ENCODE measurements around the gene DYNC1LI2. TPM values are rescaled to one million over a fixed set of nuclear protein-coding genes. Genes with fewer than 3 reads are reported as not detected.
A peak's percentile ranks its signal among the peaks of the same experiment; 100 is the strongest.
"Not testable (repeated sequence)": the region's sequence is repeated elsewhere in the genome, so short reads cannot be mapped to it uniquely, and the experiment has no call there.

The DYNC1LI2 gene
- total RNA-seq, 1 experiment from 2014 or later = 132 TPM

DNA sequence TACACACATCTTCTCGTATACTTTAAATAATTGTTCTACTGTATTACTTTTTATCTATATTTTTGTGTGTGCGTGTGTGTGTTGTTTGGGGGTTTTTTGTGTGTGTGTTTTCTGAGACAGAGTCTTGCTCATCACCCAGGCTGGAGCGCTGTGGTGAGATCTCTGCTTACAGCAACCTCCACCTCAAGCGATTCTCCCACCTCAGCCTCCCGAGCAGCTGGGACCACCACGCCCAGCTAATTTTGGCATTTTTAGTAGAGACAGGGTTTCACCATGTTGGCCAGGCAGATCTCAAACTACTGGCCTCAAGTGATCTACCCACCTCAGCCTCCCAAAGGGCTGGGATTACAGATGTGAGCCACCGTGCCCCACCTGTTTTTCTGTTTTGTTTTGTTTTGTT, 53.4 kb downstream of the DYNC1LI2 start:
- DNase-seq (ENCODE audit: extremely low read depth, low read depth) = no peak

- DNase-seq (ENCODE audit: extremely low read depth, low read depth) = peak; percentile 92
Observed at GRCh38 chr16:66696669-66697630, 54.5 kb downstream of the DYNC1LI2 start, which contains the start of gene CMTM4. Gene CMTM4 (minus strand): TSS chr16:66696743. CDS start chr16:66696525, 218 bp downstream.

GRCh38 chr16:66695935-66696668, 55.3 kb downstream of the DYNC1LI2 start:
- no peak for DNase-seq (ENCODE audit: extremely low read depth, low read depth)

GRCh38 chr16:66695471-66695934, 55.9 kb downstream of the DYNC1LI2 start:
- no peak for DNase-seq (ENCODE audit: extremely low read depth, low read depth)

DNA sequence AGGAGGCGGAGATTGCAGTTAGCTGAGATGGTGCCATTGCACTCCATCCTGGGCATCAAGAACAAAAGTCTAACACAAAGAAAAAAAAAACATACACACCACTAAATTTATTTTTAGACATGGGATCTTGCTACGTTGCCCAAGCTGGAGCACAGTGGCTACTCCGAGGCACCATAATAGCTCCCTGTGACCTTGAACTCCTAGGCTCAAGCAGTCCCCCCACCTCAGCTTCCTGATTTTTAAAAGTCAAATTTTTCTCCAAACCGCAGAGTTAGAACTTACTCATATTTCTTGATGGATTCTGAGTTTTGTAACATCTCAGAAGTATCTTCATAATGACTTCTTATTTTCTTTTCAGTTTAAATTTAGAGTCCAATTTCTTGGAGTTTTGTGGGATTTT, 58.3 kb downstream of the DYNC1LI2 start:
- no peak for DNase-seq (ENCODE audit: extremely low read depth, low read depth)

DNA sequence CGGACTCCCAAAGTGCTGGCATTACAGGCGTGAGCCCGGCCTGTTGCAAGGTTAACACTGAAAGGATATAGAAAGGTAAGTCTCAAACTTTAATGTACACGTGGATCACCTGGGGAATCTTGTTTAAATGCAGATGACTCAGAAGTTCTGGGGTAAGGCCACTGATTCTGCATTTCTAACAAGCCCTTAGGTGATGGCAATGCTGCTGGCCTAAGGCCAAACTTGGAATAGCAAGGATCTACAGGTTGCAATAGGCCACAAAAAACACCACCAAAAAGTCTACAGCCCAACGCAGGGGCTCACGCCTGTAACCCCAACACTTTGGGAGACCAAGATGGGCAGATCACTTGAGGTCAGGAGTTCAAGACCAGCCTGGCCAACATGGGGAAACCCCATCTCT, 59.1 kb downstream of the DYNC1LI2 start:
- DNase-seq (ENCODE audit: extremely low read depth, low read depth) = no peak

GRCh38 chr16:66691234-66691633, 60.2 kb downstream of the DYNC1LI2 start:
- DNase-seq (ENCODE audit: extremely low read depth, low read depth) = no peak

DNA sequence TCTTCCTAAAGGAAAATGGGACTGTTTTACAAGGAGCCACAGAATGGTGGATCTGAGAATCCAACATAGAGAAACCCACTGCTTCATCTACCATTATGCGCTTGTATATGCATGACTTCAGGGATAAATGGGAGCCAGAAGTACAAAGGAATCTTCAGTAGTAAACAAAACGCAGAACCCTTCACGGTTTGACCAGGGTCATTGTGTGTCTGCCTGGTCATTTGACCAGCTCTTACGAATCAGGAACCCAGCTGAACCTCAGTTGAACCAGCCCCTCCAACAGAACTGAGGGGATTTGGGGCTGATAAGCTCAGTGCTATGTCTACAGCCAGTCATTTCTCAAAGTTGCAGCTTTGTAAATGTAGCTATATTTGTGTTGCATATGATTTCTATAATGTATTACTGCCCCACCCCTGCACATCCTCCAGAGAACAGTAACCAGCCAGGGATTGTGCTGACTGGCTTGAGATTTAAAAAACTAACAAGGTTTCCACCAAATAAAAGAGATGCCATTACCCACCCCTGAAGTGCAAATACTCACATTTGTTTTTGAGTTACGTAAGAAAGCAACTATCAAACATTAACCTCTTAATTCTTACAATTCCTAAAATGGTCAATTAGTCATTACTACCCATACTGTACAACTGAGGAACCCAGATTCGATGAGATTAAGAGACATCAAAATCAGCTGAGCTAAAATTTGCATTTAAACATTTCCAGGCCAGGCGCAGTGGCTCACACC, 61.1 kb downstream of the DYNC1LI2 start:
- no peak for DNase-seq (ENCODE audit: extremely low read depth, low read depth)

DNA sequence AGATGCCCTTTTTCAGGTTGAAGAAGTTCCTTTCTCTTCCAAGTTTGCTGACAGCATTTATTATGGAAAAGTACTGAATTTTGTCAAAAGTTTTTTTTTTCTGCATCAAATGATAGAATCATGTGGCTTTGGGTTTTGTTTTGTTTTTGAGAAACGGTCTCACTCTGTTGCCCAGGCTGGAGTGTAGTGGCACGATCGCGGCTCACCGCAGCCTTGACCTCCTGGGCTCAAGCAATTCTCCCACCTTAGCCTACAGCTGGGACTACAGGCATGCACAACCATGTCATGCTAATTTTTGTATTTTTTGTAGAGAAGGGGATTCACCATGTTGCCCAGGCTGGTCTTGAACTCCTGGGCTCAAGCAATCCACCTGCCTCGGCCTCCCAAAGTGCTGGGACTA, 62.1 kb downstream of the DYNC1LI2 start:
- DNase-seq (ENCODE audit: extremely low read depth, low read depth) = no peak

GRCh38 chr16:66687906-66688625, 63.3 kb downstream of the DYNC1LI2 start:
- no peak for DNase-seq (ENCODE audit: extremely low read depth, low read depth)

GRCh38 chr16:66685501-66686115, 65.8 kb downstream of the DYNC1LI2 start:
- DNase-seq (ENCODE audit: extremely low read depth, low read depth) = not testable (repeated sequence)

DNA sequence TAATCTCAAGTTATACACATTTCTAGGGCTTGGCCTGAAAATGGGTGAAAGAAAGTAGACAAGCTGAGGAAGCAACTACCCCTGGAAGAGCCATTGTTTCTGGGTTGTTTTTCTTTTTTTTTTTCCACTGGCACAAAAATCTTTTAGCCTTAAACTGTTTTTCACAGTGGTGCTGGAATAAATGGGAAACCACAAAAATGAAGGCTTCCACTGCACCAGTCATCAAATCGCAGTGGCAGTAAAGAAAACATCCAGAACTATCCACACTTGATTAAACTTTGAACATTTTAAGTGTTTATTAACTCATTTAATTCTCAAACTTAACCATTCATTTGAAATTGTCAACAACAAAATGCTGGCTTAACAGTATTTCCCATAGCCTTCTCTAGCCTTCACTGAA, 69.1 kb downstream of the DYNC1LI2 start:
- no peak for DNase-seq (ENCODE audit: extremely low read depth, low read depth)

DNA sequence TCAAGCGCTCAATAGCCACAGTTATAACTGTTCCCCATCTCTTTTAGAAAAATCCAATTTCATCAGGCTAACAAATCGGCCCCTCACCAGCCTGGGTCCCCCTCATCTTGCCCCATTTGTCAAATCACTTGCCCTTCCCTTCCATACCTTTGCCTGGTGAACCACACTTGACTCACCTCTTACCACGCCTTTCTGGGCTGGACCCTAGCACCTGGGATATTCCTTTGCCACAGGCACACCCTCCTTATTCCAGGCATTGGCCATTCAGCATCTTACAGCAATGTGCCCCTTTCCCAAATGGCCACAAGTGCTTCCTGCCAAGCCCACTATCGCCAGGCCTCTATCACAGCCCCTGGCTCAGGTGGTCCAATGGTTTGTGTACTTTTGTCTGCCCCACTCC, 69.7 kb downstream of the DYNC1LI2 start:
- no peak for DNase-seq (ENCODE audit: extremely low read depth, low read depth)

GRCh38 chr16:66678337-66678736, 73.1 kb downstream of the DYNC1LI2 start:
- no peak for DNase-seq (ENCODE audit: extremely low read depth, low read depth)

DNA sequence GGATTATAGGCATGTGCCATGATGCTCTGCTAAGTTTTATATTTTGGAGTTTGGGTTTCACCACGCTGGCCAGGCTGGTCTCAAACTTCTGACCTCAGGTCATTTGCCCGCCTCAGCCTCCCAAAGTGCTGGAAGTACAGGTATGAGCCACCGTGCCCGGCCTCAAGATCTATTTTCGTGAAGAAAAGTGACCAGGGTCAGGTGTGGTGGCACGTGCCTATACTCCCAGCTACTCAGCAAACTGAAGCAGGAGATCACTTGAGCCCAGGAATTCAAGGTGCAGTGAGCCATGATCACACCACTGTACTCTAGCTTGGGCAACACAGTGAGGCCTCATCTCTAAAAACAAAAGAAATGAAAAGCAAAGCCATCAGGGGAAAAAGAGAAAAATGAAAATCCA, 73.6 kb downstream of the DYNC1LI2 start:
- no peak for DNase-seq (ENCODE audit: extremely low read depth, low read depth)

- DNase-seq (ENCODE audit: extremely low read depth, low read depth) = no peak
Observed at GRCh38 chr16:66677179-66677578, 74.2 kb downstream of the DYNC1LI2 start.

- no peak for DNase-seq (ENCODE audit: extremely low read depth, low read depth)
Observed at GRCh38 chr16:66676599-66676998, 74.8 kb downstream of the DYNC1LI2 start.

- DNase-seq (ENCODE audit: extremely low read depth, low read depth) = no peak
Observed at GRCh38 chr16:66673691-66674090, 77.7 kb downstream of the DYNC1LI2 start.

Measured in NCI-H460 (cell line).